ENCODE measurements around the gene DPP7.
A peak's percentile ranks its signal among the peaks of the same experiment; 100 is the strongest.

The DPP7 gene

DNA sequence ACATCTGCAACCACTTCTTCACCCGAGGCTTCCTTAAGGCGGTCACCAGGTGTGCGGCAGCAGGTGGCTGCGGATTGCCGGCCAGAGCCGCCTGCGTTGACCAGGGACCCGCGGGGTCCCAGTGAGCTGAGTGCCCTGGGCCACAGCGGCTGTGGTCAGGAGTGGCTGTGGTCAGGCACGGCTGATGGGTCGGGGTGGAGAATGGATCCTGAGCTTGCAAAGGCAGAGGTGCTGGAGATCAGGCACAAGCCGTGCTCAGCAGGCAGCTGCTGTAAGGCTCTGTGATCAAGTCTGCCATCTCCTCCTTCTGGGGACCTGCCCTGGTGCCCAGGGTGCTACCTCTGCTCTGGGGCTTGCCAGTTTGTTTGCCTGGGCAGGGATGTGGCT, 35.1 kb downstream of the DPP7 start:
- DNase-seq (ENCODE audit: low read depth, low spot score) = no peak
- no peak overlapping the region for H3K4me3 ChIP-seq (ENCODE audit: low read length)

DNA sequence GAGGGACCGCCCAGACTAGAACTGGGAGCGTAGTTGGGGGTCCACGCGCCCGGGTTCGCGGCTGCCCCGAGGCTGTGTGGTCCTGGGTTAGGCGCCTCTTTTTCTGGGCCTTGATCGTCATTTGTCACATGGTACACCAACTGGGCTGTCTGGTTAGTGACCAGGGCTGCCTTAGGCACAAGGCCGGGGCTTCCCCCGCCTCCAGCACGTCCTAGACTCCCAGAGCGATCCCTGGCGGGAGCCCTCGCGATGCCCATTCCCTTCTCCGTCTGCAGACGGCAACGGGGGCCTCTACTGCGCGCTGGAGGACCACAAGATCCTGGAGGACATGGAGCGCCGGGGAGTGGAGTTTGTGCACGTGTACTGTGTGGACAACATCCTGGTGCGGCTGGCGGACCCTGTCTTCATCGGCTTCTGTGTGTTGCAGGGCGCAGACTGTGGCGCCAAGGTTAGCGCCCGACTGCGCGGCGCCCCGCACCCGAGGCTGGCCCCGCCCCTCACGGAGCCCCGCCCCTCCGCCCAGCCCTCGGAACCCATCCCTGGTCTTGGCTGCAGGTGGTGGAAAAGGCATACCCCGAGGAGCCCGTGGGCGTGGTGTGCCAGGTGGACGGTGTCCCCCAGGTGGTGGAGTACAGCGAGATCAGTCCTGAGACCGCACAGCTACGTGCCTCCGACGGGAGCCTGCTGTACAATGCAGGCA, 35.7 kb downstream of the DPP7 start:
- H3K4me3 ChIP-seq (ENCODE audit: low read length) = no peak overlapping the region
- DNase-seq (ENCODE audit: low read depth, low spot score) = no peak

GRCh38 chr9:137077758-137078693, 36.5 kb downstream of the DPP7 start:
- no peak for DNase-seq (ENCODE audit: low read depth, low spot score)
- H3K4me3 ChIP-seq (ENCODE audit: low read length) = peak overlapping the region; percentile 54

GRCh38 chr9:137077010-137077747, 37.4 kb downstream of the DPP7 start, which contains the start of gene UAP1L1:
Gene UAP1L1 (plus strand): TSS chr9:137077517. CDS start chr9:137077533, 16 bp downstream.
- DNase-seq (ENCODE audit: low read depth, low spot score) = no peak
- peak within 1 kb of the TSS; percentile 54 for H3K4me3 ChIP-seq (ENCODE audit: low read length)

- no peak for DNase-seq (ENCODE audit: low read depth, low spot score)
- no peak overlapping the region for H3K4me3 ChIP-seq (ENCODE audit: low read length)
Observed at GRCh38 chr9:137076636-137077009, 37.9 kb downstream of the DPP7 start.

GRCh38 chr9:137075275-137075775, 39.2 kb downstream of the DPP7 start:
- no peak for DNase-seq (ENCODE audit: low read depth, low spot score)

GRCh38 chr9:137074657-137075274, 39.8 kb downstream of the DPP7 start:
- no peak for DNase-seq (ENCODE audit: low read depth, low spot score)
- H3K4me3 ChIP-seq (ENCODE audit: low read length) = no peak overlapping the region

More at GRCh38 chr9:137075275-137075775, 39.2 kb downstream of the DPP7 start:
- no peak overlapping the region for H3K4me3 ChIP-seq (ENCODE audit: low read length)

GRCh38 chr9:137073992-137074399, 40.5 kb downstream of the DPP7 start:
- no peak overlapping the region for H3K4me3 ChIP-seq (ENCODE audit: low read length)
- no peak for DNase-seq (ENCODE audit: low read depth, low spot score)

- peak overlapping the region; percentile 60 for H3K4me3 ChIP-seq (ENCODE audit: low read length)
Observed at GRCh38 chr9:137071282-137071681, 43.3 kb downstream of the DPP7 start.

DNA sequence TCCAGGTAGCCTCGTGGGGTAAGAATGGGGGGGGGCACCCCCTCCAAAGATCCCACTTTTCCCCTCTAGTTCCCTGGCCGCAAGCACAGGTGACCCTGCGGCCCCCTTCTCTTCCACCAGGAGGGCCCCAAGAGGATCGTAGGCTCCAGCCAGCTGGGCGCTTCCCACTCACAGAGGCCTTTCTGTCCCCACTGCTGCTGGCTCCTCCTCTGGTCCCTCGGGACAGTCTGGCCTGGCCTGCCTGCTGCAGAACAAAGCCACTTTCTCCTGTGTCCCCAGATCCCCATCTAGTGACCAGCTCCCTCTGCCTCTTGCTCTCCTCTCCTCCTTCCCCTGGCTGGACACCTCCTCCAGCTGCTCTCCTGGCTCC, 43.6 kb downstream of the DPP7 start:
- no peak for DNase-seq (ENCODE audit: low read depth, low spot score)
- H3K4me3 ChIP-seq (ENCODE audit: low read length) = peak overlapping the region; percentile 60

More at GRCh38 chr9:137071282-137071681, 43.3 kb downstream of the DPP7 start:
- no peak for DNase-seq (ENCODE audit: low read depth, low spot score)

DNA sequence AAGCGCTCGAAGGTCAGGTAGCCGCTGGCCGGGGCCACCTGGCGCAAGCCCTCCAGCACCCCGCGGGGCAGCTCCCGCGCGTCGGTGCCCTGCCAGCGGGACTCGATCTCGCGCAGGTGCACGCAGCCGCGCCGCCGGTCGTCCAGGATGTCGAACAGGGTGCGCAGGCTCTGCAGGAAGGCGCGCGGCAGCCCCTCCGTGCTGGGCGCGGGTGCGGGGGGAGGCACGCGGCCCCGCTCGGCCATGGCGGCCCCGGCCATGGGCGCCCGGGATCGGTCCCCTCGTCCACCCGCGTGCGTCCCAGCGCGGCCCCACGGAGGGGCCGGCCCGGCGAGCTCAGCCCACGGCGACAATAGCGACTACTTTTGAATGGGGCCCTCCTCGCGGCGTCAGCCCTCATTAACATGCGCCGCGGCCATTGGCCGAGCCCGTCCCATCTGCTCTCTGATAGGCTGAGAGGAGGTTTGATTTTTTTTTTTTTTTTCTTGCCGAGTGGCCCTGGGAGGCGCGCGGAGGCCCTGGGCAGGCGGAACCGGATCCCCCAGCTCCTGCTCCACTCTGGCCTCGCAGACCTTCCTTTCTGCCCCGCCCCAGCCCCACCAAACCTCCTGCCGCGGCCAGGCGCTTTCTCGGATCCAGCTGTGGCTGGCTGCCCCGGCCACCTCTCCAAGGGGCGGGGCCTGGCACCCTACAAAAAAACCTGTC, 44.2 kb downstream of the DPP7 start, which contains the start of gene SAPCD2:
SAPCD2 (minus strand) TSS at position 357 of the 705 bp plus-strand sequence; CDS start at position 260, 97 bp downstream.
- DNase-seq (ENCODE audit: low read depth, low spot score) = peak; percentile 85

DNA sequence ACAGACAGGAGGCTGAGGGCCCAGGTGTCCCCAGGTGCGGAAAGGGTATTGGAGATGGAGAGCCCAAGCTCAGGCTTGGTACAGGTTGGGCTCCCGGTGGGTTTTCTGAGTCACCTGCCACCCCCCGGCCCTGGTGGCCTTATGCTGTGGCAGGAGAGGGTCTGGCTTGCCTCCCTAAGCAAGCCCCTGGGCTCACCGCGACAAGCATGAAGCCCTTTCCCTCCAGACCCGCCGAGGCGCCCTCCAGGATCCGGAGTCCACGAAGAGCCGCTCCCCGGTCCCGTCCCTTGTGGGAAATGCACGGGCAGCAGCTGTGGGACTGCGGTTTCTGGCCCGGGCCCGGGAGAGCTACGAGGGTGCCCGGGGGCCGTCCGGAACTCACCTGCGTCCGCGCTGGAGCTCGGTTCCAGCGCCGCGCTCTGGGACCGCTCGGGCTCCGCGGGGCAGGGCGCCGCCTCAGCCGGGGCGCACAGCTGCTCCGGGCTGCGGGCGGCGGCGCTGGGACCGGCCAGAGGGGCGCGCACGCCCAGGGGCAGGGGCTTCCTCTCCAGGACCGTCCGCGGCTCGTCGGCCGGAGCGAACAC, 44.9 kb downstream of the DPP7 start:
- H3K4me3 ChIP-seq (ENCODE audit: low read length) = peak overlapping the region; percentile 60
- no peak for DNase-seq (ENCODE audit: low read depth, low spot score)

More for the DNA sequence above, 44.2 kb downstream of the DPP7 start, which contains the start of gene SAPCD2:
- peak within 1 kb of the TSS; percentile 60 for H3K4me3 ChIP-seq (ENCODE audit: low read length)

- peak overlapping the region; percentile 60 for H3K4me3 ChIP-seq (ENCODE audit: low read length)
- no peak for DNase-seq (ENCODE audit: low read depth, low spot score)
Observed at GRCh38 chr9:137068539-137069507, 45.7 kb downstream of the DPP7 start.

DNA sequence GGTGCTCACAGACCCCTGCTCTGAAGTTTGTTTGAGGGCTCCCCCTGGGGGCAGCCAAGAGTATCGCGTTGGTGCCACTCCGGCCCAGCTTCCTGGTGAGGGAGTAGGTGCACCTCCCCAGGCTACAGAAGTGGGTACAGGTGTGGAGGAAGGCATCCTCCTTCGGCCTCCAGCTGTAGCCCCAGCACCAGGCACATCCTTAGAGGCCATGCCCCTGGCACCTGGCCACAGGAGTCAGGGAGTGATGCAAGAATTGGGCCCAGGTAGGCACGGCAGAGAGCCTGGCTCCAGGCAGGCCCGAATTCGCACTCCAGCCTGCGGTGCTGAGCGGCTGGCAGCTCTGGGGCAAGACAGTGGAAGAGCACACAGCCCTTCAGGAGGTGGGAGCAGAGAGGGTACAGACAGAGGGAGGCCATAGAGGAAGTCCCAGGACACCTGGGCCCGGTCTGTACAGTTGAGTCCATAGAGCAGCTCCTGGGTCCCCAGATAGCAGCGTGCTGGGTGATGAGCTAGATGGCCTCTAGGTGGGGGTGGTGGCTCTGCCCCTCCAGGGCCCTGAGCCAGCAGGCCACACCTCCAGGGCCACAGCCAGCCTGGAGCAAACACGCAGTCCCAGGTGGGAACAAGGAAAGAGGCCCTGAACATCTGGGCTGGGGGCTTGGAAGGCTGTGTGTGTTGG, 46.5 kb downstream of the DPP7 start:
- DNase-seq (ENCODE audit: low read depth, low spot score) = peak; percentile 90
- H3K4me3 ChIP-seq (ENCODE audit: low read length) = no peak overlapping the region

- no peak for DNase-seq (ENCODE audit: low read depth, low spot score)
- H3K4me3 ChIP-seq (ENCODE audit: low read length) = no peak overlapping the region
Observed at GRCh38 chr9:137066096-137066861, 48.3 kb downstream of the DPP7 start.

Data from Jurkat, Clone E6-1 (cell line).